K562 (cell line): ENCODE measurements around the gene ADM5. TPM values are rescaled to one million over a fixed set of nuclear protein-coding genes. Genes with fewer than 3 reads are reported as not detected.

ENCODE experiments used
- ARID4B ChIP-seq: sonication (generic); formaldehyde crosslinking; IDR thresholded peaks from 2 replicates; pipeline ENCODE4 v1.8.0; 2022; ENCODE audit warnings: mild to moderate bottlenecking, missing genetic modification reagents
- BMI1 ChIP-seq: fragments of 150-350 bp; IDR thresholded peaks from 2 replicates; pipeline ENCODE4 v1.6.1; 2014; ENCODE audit warnings: low read length
- COPS2 ChIP-seq: fragments of 450-650 bp; conservative IDR thresholded peaks from 2 replicates; pipeline ENCODE4 v1.6.1; 2016; ENCODE audit warnings: mild to moderate bottlenecking, moderate library complexity
- CREB1 ChIP-seq, 2 experiments: sonication (generic) in 1 of 2; formaldehyde crosslinking in 1 of 2; IDR thresholded peaks; 2 replicates each; pipeline versions ENCODE4 v1.6.1 to v1.8.0; 2012 to 2022; ENCODE audit warnings: inconsistent platforms in 1 of 2, mild to moderate bottlenecking in 1 of 2, missing genetic modification reagents in 1 of 2, moderate library complexity in 1 of 2
- CTBP1 ChIP-seq: fragments of 450-650 bp; IDR thresholded peaks from 2 replicates; pipeline ENCODE4 v1.6.1; 2016; ENCODE audit warnings: borderline replicate concordance
- ELF1 ChIP-seq: fragments of 200-800 bp; sonication (Bioruptor generic); IDR thresholded peaks from 2 replicates; pipeline ENCODE4 v1.6.1; 2016; ENCODE audit warnings: missing genetic modification characterization, missing compliant biosample characterization
- FOXO4 ChIP-seq: fragments of 450-650 bp; formaldehyde crosslinking; IDR thresholded peaks from 2 replicates; pipeline ENCODE4 v1.4.0; 2020; ENCODE audit warnings: mild to moderate bottlenecking, moderate library complexity
- MAFK ChIP-seq: IDR thresholded peaks from 2 replicates; pipeline ENCODE4 v1.6.1; 2011; ENCODE audit warnings: low read length, improper control_type of control experiment
- NCOA2 ChIP-seq, 2 experiments: fragments of 450-650 bp; IDR thresholded peaks; 2 replicates each; pipeline ENCODE4 v1.6.1; 2018; ENCODE audit warnings: mild to moderate bottlenecking in 2 of 2, moderate library complexity in 1 of 2; ENCODE audit not compliant: partially characterized antibody in 2 of 2
- NCOA4 ChIP-seq: fragments of 450-650 bp; IDR thresholded peaks from 2 replicates; pipeline ENCODE4 v1.6.1; 2018; ENCODE audit warnings: mild to moderate bottlenecking; ENCODE audit not compliant: partially characterized antibody
- VEZF1 ChIP-seq: fragments of 200-800 bp; sonication (Bioruptor generic); IDR thresholded peaks from 2 replicates; pipeline ENCODE4 v1.6.1; 2017; ENCODE audit warnings: missing genetic modification characterization, missing compliant biosample characterization
- ZBTB2 ChIP-seq: fragments of 450-650 bp; IDR thresholded peaks from 2 replicates; pipeline ENCODE4 v1.6.1; 2016; ENCODE audit warnings: antibody characterized with exemption
- ZNF316 ChIP-seq: fragments of 450-650 bp; IDR thresholded peaks from 2 replicates; pipeline ENCODE4 v1.6.1; 2016
- ZNF41 ChIP-seq: fragments of 250-450 bp; sonication (Bioruptor Pico); conservative IDR thresholded peaks from 2 replicates; pipeline ENCODE4 v1.4.0; 2020; ENCODE audit warnings: mild to moderate bottlenecking
- ZNF444 ChIP-seq: fragments of 250-450 bp; sonication (Bioruptor Pico); IDR thresholded peaks from 2 replicates; pipeline ENCODE4 v1.4.0; 2020; ENCODE audit warnings: mild to moderate bottlenecking, moderate library complexity
- ZNF57 ChIP-seq: fragments of 450-650 bp; formaldehyde crosslinking; IDR thresholded peaks from 2 replicates; pipeline ENCODE4 v1.4.0; 2020; ENCODE audit warnings: mild to moderate bottlenecking, moderate library complexity
- polyA plus RNA-seq, 8 experiments: library from polyadenylated mRNA; depleted of rRNA in 4 of 8; stranded (reverse) in 5 of 8; unstranded in 3 of 8; fragments of >200 nt; fragmentation: Nextera tagmentation in 2 of 8; fragmentation: Illumina TruSeq in 1 of 8; extraction: Ambion mirVana in 2 of 8; extraction: Trizol in 1 of 8; gene quantifications; 2 replicates each; pipeline versions ENCODE4 v1.2.1 to v1.2.3, GENCODE V29; 2011 to 2014; ENCODE audit warnings: inconsistent platforms in 1 of 8, missing spikeins in 1 of 8
- total RNA-seq, 7 experiments: library from RNA; depleted of rRNA in 6 of 7; stranded (reverse); fragments of >200 nt in 6 of 7; fragmentation: Illumina TruSeq in 2 of 7; extraction: Trizol in 2 of 7; gene quantifications; 2 replicates each; pipeline versions ENCODE4 v1.2.1 to v1.2.3, GENCODE V29; 2011 to 2021; ENCODE audit warnings: low replicate concordance in 1 of 7
- TF ChIP-seq, protein P1 (sequence below): fragments of 250-450 bp; sonication (Bioruptor Pico); IDR thresholded peaks from 2 replicates; pipeline ENCODE4 v1.5.0; 2021
- TF ChIP-seq, protein P2 (sequence below): fragments of 450-650 bp; formaldehyde crosslinking; IDR thresholded peaks from 2 replicates; pipeline ENCODE4 v1.4.0; 2022; ENCODE audit warnings: missing genetic modification characterization

ADM5 gene
- total and polyA plus RNA-seq, 9 of the 15 experiments (the other 6 are each of a cell fraction or from before 2014, with no cell fraction given) = 0.13 to 8.4 (median 2.0) TPM; not detected in 1

DNA sequence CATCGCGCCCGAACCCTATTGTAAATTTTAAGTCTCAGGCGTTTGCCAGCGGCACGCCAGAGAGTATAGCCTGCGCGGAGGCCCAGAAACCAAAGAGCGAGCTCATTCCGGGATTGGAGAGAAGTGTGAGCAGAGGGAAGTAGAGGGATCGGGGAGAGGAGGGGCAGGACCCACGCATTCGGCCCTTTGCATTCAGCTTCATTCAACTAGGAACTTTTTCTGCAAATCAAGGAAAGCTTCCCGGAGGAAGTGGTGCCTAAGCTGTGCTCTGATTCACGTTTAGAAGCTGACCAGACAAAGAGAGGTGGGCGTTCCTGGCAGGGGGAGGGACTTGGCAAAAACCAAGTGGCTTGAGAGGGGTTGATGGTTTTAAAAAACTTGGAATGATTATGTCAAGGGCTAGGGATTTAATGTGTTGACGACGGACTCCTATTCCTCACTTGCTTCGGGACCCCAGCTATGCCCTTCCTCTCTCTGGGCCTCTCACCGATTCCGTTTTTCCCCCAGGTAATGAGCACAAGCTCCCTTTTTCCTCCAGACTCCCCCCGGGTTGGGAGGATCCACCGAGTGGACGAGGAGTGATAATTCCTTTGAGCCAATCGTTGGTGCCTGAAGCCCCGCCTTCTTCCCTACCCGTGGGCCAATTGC, 13.1 kb upstream of the ADM5 start (continued):
- TF ChIP-seq FOXO4 = no peak
- TF ChIP-seq BMI1 = no peak
- no peak for TF ChIP-seq COPS2
- no peak for TF ChIP-seq ELF1 (tag)
- no peak for TF ChIP-seq MAFK
- no peak for TF ChIP-seq CTBP1
- TF ChIP-seq ZBTB2 = no peak
- TF ChIP-seq NCOA2 (IDR thresholded peaks at IDR 0.05; ENCODE audit: partially characterized antibody in 2 of 2) = no peak
- no peak for TF ChIP-seq ZNF316
- TF ChIP-seq ZNF41 (CRISPR knock-in tag) = no peak
- TF ChIP-seq ZNF57 = 0 out of 2 replicates have a peak, but pooled peaks have one; percentile 10
- TF ChIP-seq, protein P1, sequence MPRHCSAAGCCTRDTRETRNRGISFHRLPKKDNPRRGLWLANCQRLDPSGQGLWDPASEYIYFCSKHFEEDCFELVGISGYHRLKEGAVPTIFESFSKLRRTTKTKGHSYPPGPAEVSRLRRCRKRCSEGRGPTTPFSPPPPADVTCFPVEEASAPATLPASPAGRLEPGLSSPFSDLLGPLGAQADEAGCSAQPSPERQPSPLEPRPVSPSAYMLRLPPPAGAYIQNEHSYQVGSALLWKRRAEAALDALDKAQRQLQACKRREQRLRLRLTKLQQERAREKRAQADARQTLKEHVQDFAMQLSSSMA (CRISPR knock-in tag) = no peak
- no peak for TF ChIP-seq ZNF444 (CRISPR knock-in tag)
- no peak for TF ChIP-seq NCOA4
- no peak for TF ChIP-seq ARID4B (CRISPR knock-in tag)
- TF ChIP-seq CREB1 (IDR thresholded peaks at IDR 0.05) = no peak
- TF ChIP-seq CREB1 (CRISPR knock-in tag; IDR thresholded peaks at IDR 0.05) = no peak
- TF ChIP-seq, protein P2, sequence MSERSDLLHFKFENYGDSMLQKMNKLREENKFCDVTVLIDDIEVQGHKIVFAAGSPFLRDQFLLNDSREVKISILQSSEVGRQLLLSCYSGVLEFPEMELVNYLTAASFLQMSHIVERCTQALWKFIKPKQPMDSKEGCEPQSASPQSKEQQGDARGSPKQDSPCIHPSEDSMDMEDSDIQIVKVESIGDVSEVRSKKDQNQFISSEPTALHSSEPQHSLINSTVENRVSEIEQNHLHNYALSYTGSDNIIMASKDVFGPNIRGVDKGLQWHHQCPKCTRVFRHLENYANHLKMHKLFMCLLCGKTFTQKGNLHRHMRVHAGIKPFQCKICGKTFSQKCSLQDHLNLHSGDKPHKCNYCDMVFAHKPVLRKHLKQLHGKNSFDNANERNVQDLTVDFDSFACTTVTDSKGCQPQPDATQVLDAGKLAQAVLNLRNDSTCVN = no peak
- no peak for TF ChIP-seq VEZF1
